ENCODE data around the gene MRGPRD. TPM values are rescaled to one million over a fixed set of nuclear protein-coding genes. Genes with fewer than 3 reads are reported as not detected.

The MRGPRD gene
- total RNA-seq, 1 donor: not detected

DNA sequence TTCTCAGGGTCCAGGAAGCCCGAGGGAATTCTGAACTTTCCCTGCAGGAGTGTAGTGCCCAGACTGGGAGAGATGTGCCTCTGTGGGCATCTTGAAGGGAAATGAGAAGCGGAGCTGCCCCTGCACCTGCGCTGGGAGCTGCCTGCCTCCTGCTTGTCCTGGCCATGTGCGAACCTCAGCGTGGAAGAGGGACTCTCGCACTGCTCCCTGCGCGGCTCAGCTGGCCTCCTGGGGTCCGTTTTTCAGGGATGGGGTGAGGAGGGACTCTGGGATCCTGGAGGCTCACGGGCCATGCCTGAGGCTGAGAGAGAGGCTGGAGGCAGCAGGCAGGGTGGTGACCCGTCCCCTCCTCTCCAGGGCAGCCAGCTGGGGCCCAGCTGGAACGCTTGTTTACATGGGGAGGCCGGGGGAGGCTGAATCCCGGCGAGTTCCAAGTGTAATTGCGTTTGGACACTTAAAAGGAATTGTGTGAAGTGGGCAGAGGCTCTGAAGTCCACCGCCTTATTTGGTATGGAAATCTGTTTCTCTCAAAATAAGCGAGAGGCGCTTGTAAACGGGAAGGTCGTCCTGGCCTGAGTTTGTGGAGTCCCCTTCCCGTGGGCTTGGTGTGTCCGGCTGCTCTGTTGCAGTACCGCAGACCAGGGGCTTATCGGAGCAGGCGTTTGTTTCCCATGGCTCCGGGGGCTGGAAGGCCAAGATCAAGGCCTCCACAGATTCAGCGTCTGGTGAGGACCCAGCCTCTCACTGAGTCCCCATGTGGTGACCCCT is 33.5 kb upstream of the MRGPRD start:
- Histone ChIP-seq H3K9me3 (ENCODE audit: low read depth, low read length) (no peaks in the 10 kb centered on the region), H2AFZ (ENCODE audit: low read length) (no peak overlapping the region), H3K4me2 (ENCODE audit: insufficient read depth, low read length) (no peak overlapping the region), H3K27ac (ENCODE audit: low read depth, low read length) (no peak overlapping the region), H3K4me1 (ENCODE audit: insufficient read depth, low read length) (peaks cover 51% of the 10 kb centered on the region), H3K36me3 (ENCODE audit: insufficient read depth, low read length) (no peaks in the 10 kb centered on the region), H4K20me1 (ENCODE audit: insufficient read depth, low read length) (no peaks in the 10 kb centered on the region), H3K27me3 (ENCODE audit: insufficient read depth, low read length) (no peaks in the 10 kb centered on the region), H3K4me3 (ENCODE audit: insufficient read depth, low read length) (no peak overlapping the region), H3K79me2 (ENCODE audit: insufficient read depth, low read length) (peaks cover 13% of the 10 kb centered on the region)
- DNase-seq (ENCODE audit: insufficient read length, low spot score, missing footprints): peak; percentile 88
- no peak for TF ChIP-seq CTCF (IDR thresholded peaks at IDR 0.05; ENCODE audit: extremely low read depth, low read depth, low read length)

- H3K27ac ChIP-seq (ENCODE audit: low read depth, low read length): peak within 1 kb of the TSS; percentile 66
Measured at GRCh38 chr11:69013009-69013951, 32.5 kb upstream of the MRGPRD start, which contains the start of gene MRGPRF. TSS of gene MRGPRF (minus strand) at chr11:69013246. CDS start at chr11:69009901, 3,345 bp downstream.

DNA sequence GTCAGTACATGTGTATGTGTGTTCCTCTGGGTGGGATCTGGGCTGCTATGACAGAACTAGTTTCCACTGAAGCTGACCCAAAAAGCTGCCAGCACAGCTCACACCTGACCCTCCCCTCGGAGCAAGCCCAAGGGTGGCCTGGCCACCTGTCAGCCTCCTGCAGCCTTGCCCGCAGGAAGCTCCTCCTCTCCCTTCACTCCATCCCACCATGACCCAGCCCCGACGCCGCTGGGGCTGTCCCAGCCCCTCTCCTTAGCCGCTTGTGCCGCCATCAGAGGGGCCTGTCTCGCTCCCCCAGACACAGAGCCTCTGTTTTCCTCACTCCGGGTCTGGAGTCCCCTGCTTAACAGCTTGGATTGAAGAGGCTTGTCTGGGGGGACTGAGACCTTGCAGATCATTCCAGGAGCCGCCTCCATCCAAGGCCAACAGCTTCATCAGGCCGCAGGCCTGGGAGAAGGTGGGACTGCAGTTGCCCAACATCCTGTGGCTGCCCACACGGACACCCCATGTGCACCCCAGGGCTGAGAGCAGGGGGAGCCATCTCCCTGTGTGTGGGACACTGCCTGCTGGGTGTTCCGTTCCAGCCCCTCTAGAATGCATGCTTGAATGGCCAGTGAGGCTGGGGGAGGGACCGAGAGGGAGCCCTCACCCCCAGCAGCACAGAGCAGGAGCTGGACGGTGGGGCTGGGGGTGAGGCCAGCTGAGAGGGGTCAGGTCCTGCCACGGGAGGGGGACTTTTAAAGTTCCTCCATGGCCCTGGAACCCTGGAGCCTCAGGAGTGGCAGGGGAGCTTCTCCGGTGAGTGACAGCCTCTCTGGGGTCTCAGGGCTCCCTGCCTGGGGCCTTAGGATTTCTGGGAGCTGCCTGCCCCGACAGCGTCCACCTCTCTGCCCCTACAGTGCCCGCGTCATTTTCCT is 31.6 kb upstream of the MRGPRD start:
- peak overlapping the region; percentile 66 for H3K27ac ChIP-seq (ENCODE audit: low read depth, low read length)
- H3K9me3 ChIP-seq (ENCODE audit: low read depth, low read length): no peaks in the 10 kb centered on the region
- peak; percentile 88 for DNase-seq (ENCODE audit: insufficient read length, low spot score, missing footprints)
- H2AFZ ChIP-seq (ENCODE audit: low read length): peak overlapping the region; percentile 72
- no peaks in the 10 kb centered on the region for H4K20me1 ChIP-seq (ENCODE audit: insufficient read depth, low read length)
- H3K36me3 ChIP-seq (ENCODE audit: insufficient read depth, low read length): no peaks in the 10 kb centered on the region
- peak overlapping the region; percentile 81 for H3K4me2 ChIP-seq (ENCODE audit: insufficient read depth, low read length)
- peaks cover 58% of the 10 kb centered on the region for H3K4me1 ChIP-seq (ENCODE audit: insufficient read depth, low read length)
- H3K79me2 ChIP-seq (ENCODE audit: insufficient read depth, low read length): peaks cover 13% of the 10 kb centered on the region
- TF ChIP-seq CTCF (IDR thresholded peaks at IDR 0.05; ENCODE audit: extremely low read depth, low read depth, low read length): no peak
- peak overlapping the region; percentile 77 for H3K4me3 ChIP-seq (ENCODE audit: insufficient read depth, low read length)
- no peaks in the 10 kb centered on the region for H3K27me3 ChIP-seq (ENCODE audit: insufficient read depth, low read length)

More at GRCh38 chr11:69013009-69013951, 32.5 kb upstream of the MRGPRD start, which contains the start of gene MRGPRF:
- Histone ChIP-seq H3K4me2 (ENCODE audit: insufficient read depth, low read length) (peak within 1 kb of the TSS; percentile 81), H3K4me3 (ENCODE audit: insufficient read depth, low read length) (peak within 1 kb of the TSS; percentile 77), H3K27me3 (ENCODE audit: insufficient read depth, low read length) (no peaks in the 10 kb centered on the region), H3K9me3 (ENCODE audit: low read depth, low read length) (no peaks in the 10 kb centered on the region), H3K36me3 (ENCODE audit: insufficient read depth, low read length) (no peaks in the 10 kb centered on the region), H3K79me2 (ENCODE audit: insufficient read depth, low read length) (peaks cover 13% of the 10 kb centered on the region), H2AFZ (ENCODE audit: low read length) (peak within 1 kb of the TSS; percentile 72), H4K20me1 (ENCODE audit: insufficient read depth, low read length) (no peaks in the 10 kb centered on the region), H3K4me1 (ENCODE audit: insufficient read depth, low read length) (peaks cover 50% of the 10 kb centered on the region)
- TF ChIP-seq CTCF (IDR thresholded peaks at IDR 0.05; ENCODE audit: extremely low read depth, low read depth, low read length): peak; percentile 56
- peak; percentile 97 for DNase-seq (ENCODE audit: insufficient read length, low spot score, missing footprints)
